HG03571 (cell line): ENCODE data around the gene GEMIN7.
A peak's percentile ranks its signal among the peaks of the same experiment; 100 is the strongest.

Experiments used
- ATAC-seq: cut with Tn5 transposase; IDR thresholded peaks from one replicate; pipeline ENCODE4 v1.9.1; 2021; ENCODE audit not compliant: unreplicated experiment

Gene GEMIN7

GRCh38 chr19:45059258-45059965, 19.6 kb upstream of the GEMIN7 start:
- no peak for ATAC-seq

- ATAC-seq: no peak
Observed at GRCh38 chr19:45061965-45062364, 17.1 kb upstream of the GEMIN7 start.

GRCh38 chr19:45063851-45064801, 14.9 kb upstream of the GEMIN7 start:
- no peak for ATAC-seq

DNA sequence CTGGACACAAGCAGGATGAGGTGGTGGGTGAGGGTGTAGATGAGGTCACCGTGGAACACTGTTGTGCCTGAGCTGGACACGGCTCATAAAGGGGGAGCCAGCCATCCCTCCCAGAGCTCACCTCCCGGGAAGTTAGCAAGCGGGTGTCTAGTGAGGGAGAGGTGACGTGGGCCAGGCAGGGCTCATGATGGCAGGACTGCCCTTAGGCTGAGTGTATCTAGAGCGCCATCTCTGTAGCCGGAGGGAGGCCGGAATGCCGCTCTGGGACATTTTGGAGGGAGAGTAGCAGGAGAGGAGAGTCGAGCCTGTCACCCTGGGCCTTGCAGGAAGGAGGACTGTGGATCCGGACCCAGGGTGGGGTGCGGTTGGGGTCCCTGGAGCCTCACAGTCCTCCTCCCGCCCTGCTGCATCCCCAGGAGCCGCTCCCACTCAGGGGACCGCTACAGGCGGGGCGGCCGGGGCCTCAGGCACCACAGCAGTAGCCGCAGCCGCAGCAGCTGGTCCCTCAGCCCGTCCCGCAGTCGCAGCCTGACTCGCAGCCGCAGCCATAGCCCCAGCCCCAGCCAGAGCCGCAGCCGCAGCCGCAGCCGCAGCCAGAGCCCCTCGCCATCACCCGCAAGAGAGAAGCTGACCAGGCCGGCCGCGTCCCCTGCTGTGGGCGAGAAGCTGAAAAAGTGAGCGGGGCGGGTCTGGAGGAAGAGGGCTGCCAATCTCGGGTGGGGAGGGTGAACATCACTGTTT, 12.0 kb upstream of the GEMIN7 start:
- ATAC-seq: no peak

DNA sequence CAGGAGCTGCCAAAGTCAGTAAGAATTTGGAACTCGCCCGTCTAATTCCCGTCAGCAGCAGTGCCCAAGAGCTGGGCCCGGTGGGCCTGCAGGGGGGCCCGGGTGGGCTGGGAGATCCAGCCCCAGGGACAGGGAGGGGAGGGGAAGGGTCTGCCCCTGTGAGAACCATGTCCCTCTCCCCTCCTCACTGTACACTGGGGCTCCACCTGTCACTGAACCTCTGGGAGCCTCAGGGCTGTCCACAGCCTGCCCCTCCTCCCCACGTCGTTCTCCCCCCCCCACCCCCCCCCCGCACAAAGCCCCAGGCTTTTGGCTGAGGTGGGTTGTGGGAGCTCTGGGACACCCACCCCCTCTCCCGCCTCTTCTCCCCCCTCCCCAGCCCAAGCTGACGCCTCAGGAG, 11.0 kb upstream of the GEMIN7 start:
- no peak for ATAC-seq

- ATAC-seq: no peak
Observed at GRCh38 chr19:45069056-45069455, 10.0 kb upstream of the GEMIN7 start.

- ATAC-seq: no peak
Observed at GRCh38 chr19:45070214-45070613, 8.8 kb upstream of the GEMIN7 start.

- ATAC-seq: no peak
Observed at GRCh38 chr19:45070861-45071544, 8.1 kb upstream of the GEMIN7 start.

DNA sequence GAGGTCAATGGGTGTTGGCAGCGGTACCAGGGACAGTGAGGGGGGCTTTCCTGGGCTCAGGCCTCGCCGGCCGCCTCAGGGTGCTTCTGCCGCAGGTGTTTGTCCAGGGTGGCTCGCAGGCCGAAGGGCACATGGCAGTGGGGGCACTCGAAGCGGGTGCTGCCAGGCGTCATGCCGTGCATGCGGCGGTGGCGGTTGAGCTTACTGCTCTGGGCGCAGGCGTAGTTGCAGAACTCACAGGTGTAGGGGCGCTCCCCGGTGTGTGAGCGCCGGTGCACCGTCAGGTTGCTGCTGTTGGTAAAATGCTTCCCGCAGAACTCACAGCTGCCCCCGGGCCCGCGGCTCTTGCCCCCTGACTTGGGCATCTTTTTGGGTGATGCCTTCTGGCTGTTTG, 7.5 kb upstream of the GEMIN7 start:
- ATAC-seq: no peak

DNA sequence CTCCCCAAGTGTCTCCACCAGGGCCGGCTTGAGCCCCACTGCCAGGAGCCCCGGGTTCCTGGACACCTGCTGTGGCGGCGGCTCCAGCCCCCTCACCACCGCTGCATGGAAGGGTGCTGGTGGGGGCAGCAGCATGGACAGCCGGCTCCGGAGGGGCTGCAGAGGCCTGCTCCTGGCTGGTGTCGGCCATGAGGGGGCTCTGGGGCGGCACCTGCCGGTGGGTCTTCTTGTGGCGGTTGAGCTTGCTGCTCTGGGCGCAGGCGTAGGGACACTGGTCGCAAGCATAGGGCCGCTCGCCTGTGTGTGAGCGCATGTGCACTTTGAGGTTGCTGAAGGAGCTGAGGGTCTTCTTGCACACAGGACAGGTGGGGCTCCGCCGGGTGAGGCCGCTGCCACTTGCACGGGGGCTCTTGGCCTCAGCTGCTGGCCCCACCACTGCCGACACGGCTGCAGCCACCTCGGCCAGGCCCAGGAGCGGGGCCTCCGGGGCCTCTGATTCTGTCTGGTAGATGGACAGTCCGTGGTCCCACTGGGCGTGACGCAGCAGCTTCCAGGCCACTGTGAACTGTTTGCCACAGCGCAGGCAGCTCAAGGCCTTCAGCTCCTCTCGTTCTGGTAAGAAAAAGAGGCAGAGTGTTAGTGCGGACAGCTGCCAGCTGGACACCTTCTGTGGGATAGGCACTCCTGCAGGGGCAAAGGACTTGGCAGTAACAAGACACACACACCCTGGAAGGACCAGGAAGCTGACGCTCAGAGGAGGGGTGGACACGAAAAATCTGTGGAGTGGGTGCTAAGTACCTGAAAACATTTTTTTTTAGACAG, 6.9 kb upstream of the GEMIN7 start:
- no peak for ATAC-seq

DNA sequence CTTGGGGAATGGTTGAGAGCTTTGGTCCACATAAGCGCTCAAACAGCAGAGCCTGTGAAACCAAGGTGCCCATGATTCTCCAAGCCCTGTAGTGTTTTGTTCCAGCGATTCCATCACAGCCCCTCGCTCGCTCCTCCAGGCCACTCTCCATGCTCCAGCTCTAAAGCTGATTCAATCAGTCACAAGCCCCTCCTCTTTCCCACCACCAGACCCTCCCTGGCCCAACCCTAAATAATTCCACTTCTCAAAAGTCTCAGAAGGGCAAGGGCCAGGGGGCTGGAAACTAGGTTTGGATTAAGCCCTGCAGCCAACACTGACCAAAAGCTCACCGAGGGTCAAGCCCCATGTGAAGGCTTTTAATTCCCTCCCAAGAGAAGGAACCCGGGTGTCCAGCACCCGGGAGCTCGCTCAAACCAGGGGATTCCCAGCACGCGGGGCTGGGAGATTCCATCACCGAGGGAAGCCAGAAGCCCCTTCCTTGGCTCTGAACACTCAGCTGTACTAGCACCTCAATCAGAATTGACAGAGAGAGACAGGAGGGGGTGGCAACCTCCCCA, 4.2 kb upstream of the GEMIN7 start:
- ATAC-seq: no peak

DNA sequence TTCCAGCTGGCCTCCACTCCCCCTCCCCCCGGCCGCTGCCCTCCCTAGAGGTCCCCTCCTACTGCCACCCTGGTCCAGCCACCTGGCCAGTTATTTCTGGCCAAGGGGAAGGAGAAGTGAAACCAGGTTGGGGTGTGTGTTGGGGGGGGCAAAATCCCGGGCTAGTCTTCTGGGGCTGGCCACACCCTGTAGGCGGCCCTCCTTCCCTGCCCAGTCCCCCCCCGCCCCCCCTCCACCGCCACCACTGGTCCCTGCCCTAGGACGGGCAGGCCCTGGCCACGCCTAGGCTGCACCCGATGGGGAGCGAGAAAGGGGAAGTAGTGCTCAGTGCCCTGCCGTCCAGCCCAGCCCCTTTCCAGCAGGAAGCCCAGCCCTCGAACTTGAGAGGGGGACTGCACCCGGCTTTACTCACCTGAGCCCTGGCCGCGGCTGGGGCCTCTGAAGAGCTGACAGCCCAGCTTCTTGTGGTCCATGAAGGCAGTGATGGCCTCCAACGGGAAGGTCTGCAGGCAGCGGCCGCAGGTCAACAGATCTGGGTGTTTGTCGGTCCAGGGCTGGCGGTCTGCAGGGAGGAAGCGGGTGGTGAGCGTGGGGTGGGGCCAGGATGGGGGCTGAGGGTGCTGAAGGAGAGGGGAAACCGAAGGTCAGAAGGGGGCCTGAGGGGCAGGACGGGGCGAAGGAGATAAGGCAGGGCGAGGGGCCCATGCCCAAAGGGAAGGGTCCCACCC, 3.6 kb upstream of the GEMIN7 start:
- ATAC-seq: peak; percentile 57

DNA sequence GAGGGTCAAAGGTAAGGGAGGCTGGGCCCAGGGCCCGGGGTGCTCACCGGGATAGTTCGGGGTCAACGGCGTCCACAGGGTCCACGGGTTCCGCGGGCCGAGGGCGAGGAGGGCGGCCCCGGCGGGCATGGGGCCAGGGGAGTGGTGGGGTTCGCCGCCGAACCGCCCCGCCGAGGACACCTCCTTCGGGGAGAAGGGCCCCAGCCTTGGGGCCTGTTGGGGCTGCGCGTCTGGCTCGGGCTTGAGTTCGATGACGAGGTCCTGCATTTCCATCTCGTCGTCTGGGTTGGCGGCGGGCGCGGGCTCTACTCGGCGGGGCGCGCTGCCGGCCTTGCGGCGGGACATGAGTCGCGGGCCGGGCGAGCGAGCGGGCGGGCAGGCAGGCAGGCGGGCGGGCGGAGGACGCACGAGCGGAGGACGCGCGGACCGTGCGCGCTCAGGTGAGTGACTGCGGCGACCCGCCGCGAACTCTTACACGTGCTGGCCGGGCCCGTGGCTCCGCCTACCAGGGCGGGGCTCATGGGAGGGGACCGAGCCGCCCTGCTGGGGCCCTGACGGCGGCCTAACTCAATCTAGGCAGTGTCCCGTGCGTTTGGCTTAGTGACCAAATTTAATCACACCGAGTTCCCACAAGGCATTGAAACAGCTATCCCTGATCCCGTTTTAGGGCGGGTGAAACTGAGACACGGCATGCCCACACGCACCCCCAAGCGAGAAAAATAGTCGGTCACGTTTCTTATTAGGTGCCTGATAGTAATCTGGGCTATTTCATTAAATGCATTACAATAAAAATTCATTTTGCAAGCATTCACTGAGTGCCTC, 2.8 kb upstream of the GEMIN7 start, which contains the start of gene ZNF296:
Gene ZNF296, minus strand, starts transcription at position 450 of the 822 bp plus-strand sequence. Its CDS starts 105 bp downstream, at position 345.
- ATAC-seq: peak; percentile 28

GRCh38 chr19:45076851-45077730, 2.0 kb upstream of the GEMIN7 start:
- ATAC-seq: no peak

GRCh38 chr19:45078390-45079062, 534 bp upstream of the GEMIN7 start:
- ATAC-seq: no peak

DNA sequence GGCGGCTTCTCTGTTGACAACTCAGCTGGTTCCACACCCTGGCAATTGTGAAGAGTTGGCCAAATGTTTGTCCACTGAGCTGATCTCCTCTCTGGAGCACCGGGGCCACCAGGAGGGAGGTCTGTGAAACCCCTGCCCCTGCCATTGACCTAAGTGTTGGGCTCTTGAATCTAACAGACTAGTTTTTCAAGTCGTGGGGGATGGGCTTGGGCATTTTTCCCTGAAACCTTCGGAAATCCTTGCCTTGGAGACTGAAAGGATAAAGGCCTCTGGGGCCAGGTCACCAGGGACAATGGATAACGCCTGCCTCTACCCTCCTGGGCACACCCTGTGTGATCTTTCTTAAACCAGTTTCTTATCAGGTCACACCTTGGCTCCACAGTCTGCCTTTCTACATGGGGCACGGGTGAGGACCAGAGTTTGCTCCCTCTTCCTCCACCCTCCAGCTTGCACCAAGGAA, 881 bp downstream of the GEMIN7 start:
- ATAC-seq: no peak
